GM12878 (cell line): Measurements from ENCODE around the gene C3orf20. TPM values are rescaled to one million over a fixed set of nuclear protein-coding genes. Genes with fewer than 3 reads are reported as not detected.

Experiments used
- ATAC-seq: fragments of 200-7000 bp; cut with Tn5 transposase; 3 replicates; pipeline ENCODE4 v1.9.1; 2020; ENCODE audit warnings: mild to moderate bottlenecking, moderate library complexity
- BruUV-seq: library from RNA; stranded (reverse); fragments of 400-500 nt; replicated peaks from 2 replicates; lab custom pipeline; 2021; lab: Mats Ljungman, UMichigan
- CTCF ChIA-PET: fragments of 300-600 bp; sonication (Branson Sonifier 250); formaldehyde crosslinking; extraction: SDS; loops from one replicate; lab custom pipeline; 2021; ENCODE audit warnings: inconsistent platforms; lab: Yijun Ruan, JAX
- POLR2A ChIA-PET: fragments of 350-600 bp; formaldehyde crosslinking; extraction: SDS; loops from one replicate; lab custom pipeline; 2021; ENCODE audit warnings: inconsistent platforms; lab: Charles Lee
- RAD21 ChIA-PET: fragments of 300-600 bp; sonication (Branson Sonifier 250); formaldehyde crosslinking; loops from one replicate; lab custom pipeline; 2023; ENCODE audit warnings: antibody characterized with exemption; ENCODE audit not compliant: unreplicated experiment; lab: Charles Lee
- SMC1A ChIA-PET: fragments of 300-600 bp; sonication (Branson Sonifier 250); formaldehyde crosslinking; loops from one replicate; lab custom pipeline; 2023; ENCODE audit not compliant: unreplicated experiment, uncharacterized antibody; lab: Charles Lee
- DNase-seq: peaks from one replicate; pipeline ENCODE4 v3.0.0-alpha.2; 2011; ENCODE audit warnings: low read depth, low spot score
- FAIRE-seq: peaks from 3 replicates; lab custom pipeline; 2011; peaks lifted over from hg19 to GRCh38; lab: Jason Lieb, UNC
- H2AFZ ChIP-seq: 2 replicates; pipeline ENCODE4 v1.6.0; 2011; ENCODE audit warnings: low read depth, low read length, control low read depth; ENCODE audit not compliant: control insufficient read depth
- H3K27ac ChIP-seq: 2 replicates; pipeline ENCODE4 v1.5.1; 2011; ENCODE audit warnings: control low read depth; ENCODE audit not compliant: control insufficient read depth, insufficient read depth
- H3K27me3 ChIP-seq, 2 experiments: replicated peaks in 1 of 2; 2 replicates each; pipeline versions ENCODE4 v1.6.0 to v1.6.1; 2011; ENCODE audit warnings: low read length in 1 of 2; ENCODE audit not compliant: control insufficient read depth in 2 of 2, insufficient read depth in 2 of 2
- H3K36me3 ChIP-seq, 2 experiments: 2 replicates each; pipeline ENCODE4 v1.5.1; 2011; ENCODE audit warnings: low read length in 1 of 2; ENCODE audit not compliant: control insufficient read depth in 2 of 2, insufficient read depth in 2 of 2
- H3K4me1 ChIP-seq: 2 replicates; pipeline ENCODE4 v1.6.1; 2011; ENCODE audit warnings: mild to moderate bottlenecking, low read length, moderate library complexity, mixed read lengths; ENCODE audit not compliant: control insufficient read depth, insufficient read depth
- H3K4me2 ChIP-seq: 2 replicates; pipeline ENCODE4 v1.6.0; 2011; ENCODE audit warnings: control low read depth; ENCODE audit not compliant: control insufficient read depth, insufficient read depth
- H3K4me3 ChIP-seq: fragments of 200-600 bp; sonication (generic); 2 replicates; pipeline ENCODE4 v1.5.1; 2016
- H3K79me2 ChIP-seq: 2 replicates; pipeline ENCODE4 v1.6.0; 2011; ENCODE audit warnings: low read length; ENCODE audit not compliant: control insufficient read depth, insufficient read depth
- H3K9ac ChIP-seq: 2 replicates; pipeline ENCODE4 v1.8.0; 2011; ENCODE audit warnings: low read length, control low read depth, mixed read lengths; ENCODE audit not compliant: control insufficient read depth, insufficient read depth
- H3K9me3 ChIP-seq: replicated peaks from 3 replicates; pipeline ENCODE4 v1.5.1; 2011; ENCODE audit warnings: mild to moderate bottlenecking, low read length; ENCODE audit not compliant: control insufficient read depth, insufficient read depth
- H4K20me1 ChIP-seq: 2 replicates; pipeline ENCODE4 v1.6.0; 2011; ENCODE audit not compliant: control insufficient read depth, insufficient read depth
- NFYB ChIP-seq: IDR thresholded peaks from 2 replicates; pipeline ENCODE4 v1.6.1; 2011; ENCODE audit warnings: low read depth, mild to moderate bottlenecking, low read length, improper control_type of control experiment, moderate library complexity; ENCODE audit not compliant: insufficient read depth
- SREBF1 ChIP-seq: IDR thresholded peaks from 2 replicates; pipeline ENCODE4 v1.6.1; 2012; ENCODE audit warnings: mild to moderate bottlenecking, low read length
- ZZZ3 ChIP-seq: IDR thresholded peaks from 2 replicates; pipeline ENCODE4 v1.6.1; 2011; ENCODE audit warnings: low read depth; ENCODE audit not compliant: control insufficient read depth, insufficient read length
- WGBS: methylation state at CpG from one replicate; pipeline ENCODE4 v1.1.6; 2016; ENCODE audit warnings: low lambda C conversion rate; ENCODE audit not compliant: insufficient replicate concordance, insufficient coverage; ENCODE audit errors: missing lambda C conversion rate; 5-methylcytosine and 5-hydroxymethylcytosine counted together
- in situ Hi-C: fragments of 300-500 bp; cut with MboI; formaldehyde crosslinking; loops from 9 replicates; pipeline ENCODE4 v1.14.3; 2018; ENCODE audit warnings: mixed read lengths
- intact Hi-C: fragments of 100-400 bp; cut with micrococcal nuclease; formaldehyde crosslinking; loops from one replicate; pipeline ENCODE4 v1.14.2; 2022; ENCODE audit not compliant: unreplicated experiment
- polyA plus RNA-seq, 11 experiments: library from polyadenylated mRNA; depleted of rRNA in 4 of 11; unstranded in 6 of 11; stranded (reverse) in 5 of 11; fragments of >200 nt; fragmentation: Nextera tagmentation in 4 of 11; fragmentation: Illumina TruSeq in 1 of 11; extraction: Ambion mirVana in 4 of 11; extraction: Trizol in 1 of 11; gene quantifications; 1 replicate in 1 of 11; 2 replicates in 10 of 11; pipeline versions ENCODE4 v1.2.1 to v1.2.3, GENCODE V29; 2011 to 2016; ENCODE audit warnings: inconsistent platforms in 2 of 11, missing spikeins in 2 of 11, low read depth in 1 of 11
- total RNA-seq, 4 experiments: library from RNA; depleted of rRNA in 3 of 4; stranded (reverse); fragments of >200 nt in 3 of 4; fragmentation: Illumina TruSeq in 1 of 4; extraction: Trizol in 1 of 4; gene quantifications; 2 replicates each; pipeline versions ENCODE4 v1.2.1 to v1.2.3, GENCODE V29; 2013 to 2021
- TF ChIP-seq, protein P1 (sequence below): IDR thresholded peaks from 2 replicates; pipeline ENCODE4 v1.6.1; 2011; ENCODE audit warnings: borderline replicate concordance, low read depth, mild to moderate bottlenecking, moderate library complexity, mixed read lengths, low read length; ENCODE audit not compliant: insufficient read depth; ENCODE audit errors: extremely low read length
- TF ChIP-seq, protein P2 (sequence below): IDR thresholded peaks from 2 replicates; pipeline ENCODE4 v1.6.1; 2011; ENCODE audit warnings: borderline replicate concordance, low read depth, mild to moderate bottlenecking, moderate library complexity, low read length; ENCODE audit not compliant: insufficient read depth, poor library complexity, severe bottlenecking

Gene C3orf20
- total and polyA plus RNA-seq, 10 of the 15 experiments (the other 5 are each of a cell fraction or from before 2014, with no cell fraction given): 0.05 to 2.9 (median 1.0) TPM

GRCh38 chr3:14788644-14789043, 113.7 kb downstream of the C3orf20 start:
- no peaks in the 10 kb centered on the region for H3K4me1 ChIP-seq
- CTCF ChIA-PET: interaction anchor here (0.8 to 7.1 kb wide), 6 partner anchors 8 to 133 kb away, joined by 3 to 53 read pairs (median 6); no protein-coding TSS in a partner anchor
- POLR2A ChIA-PET: no interaction called here
- H3K27me3 ChIP-seq: no peaks in the 10 kb centered on the region; a peak in 1 of 4 replicates
- H3K4me2 ChIP-seq: no peak overlapping the region
- RAD21 ChIA-PET: interaction anchor here (2.0 to 4.8 kb wide), 2 partner anchors 101 to 133 kb away, joined by 4 to 47 read pairs; no protein-coding TSS in a partner anchor
- in situ Hi-C loops (no loop called here), intact Hi-C loops (no loop called here)
- FAIRE-seq: no peak
- no peak overlapping the region for H3K27ac ChIP-seq
- peak; percentile 21; the same call in 1 of the 3 replicates for ATAC-seq
- BruUV-seq: no TSS peak
- DNase-seq: no peak
- no peaks in the 10 kb centered on the region for H3K36me3 ChIP-seq
- H2AFZ ChIP-seq: no peak overlapping the region
- no peaks in the 10 kb centered on the region for H4K20me1 ChIP-seq
- no peak overlapping the region for H3K4me3 ChIP-seq
- H3K9ac ChIP-seq: no peak overlapping the region
- H3K79me2 ChIP-seq: no peaks in the 10 kb centered on the region
- no peaks in the 10 kb centered on the region; the same call in 2 of the 3 replicates for H3K9me3 ChIP-seq
- 37% methylated on average over 7 of the region's 7 CpGs for WGBS
- TF ChIP-seq, protein P1, sequence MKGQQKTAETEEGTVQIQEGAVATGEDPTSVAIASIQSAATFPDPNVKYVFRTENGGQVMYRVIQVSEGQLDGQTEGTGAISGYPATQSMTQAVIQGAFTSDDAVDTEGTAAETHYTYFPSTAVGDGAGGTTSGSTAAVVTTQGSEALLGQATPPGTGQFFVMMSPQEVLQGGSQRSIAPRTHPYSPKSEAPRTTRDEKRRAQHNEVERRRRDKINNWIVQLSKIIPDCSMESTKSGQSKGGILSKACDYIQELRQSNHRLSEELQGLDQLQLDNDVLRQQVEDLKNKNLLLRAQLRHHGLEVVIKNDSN: peak; percentile 50
- TF ChIP-seq ZZZ3 (no peak), NFYB (peak; percentile 76)
- SMC1A ChIA-PET: interaction anchor here (0.6 to 1.0 kb wide), 2 partner anchors 112 to 133 kb away, joined by 3 to 4 read pairs; no protein-coding TSS in a partner anchor

- Histone ChIP-seq H2AFZ (no peak overlapping the region), H3K36me3 (no peaks in the 10 kb centered on the region), H3K27me3 (no peaks in the 10 kb centered on the region; a peak in 1 of 4 replicates), H3K4me3 (no peak overlapping the region)
- DNase-seq (no peak), ATAC-seq (no peak), FAIRE-seq (no peak)
- ChIA-PET CTCF (interaction anchor here (1.1 to 7.1 kb wide), 4 partner anchors 8 to 132 kb away, joined by 3 to 53 read pairs (median 11); no protein-coding TSS in a partner anchor), POLR2A (no interaction called here)
- intact Hi-C loops: no loop called here
- no TSS peak for BruUV-seq
- TF ChIP-seq, protein P2, sequence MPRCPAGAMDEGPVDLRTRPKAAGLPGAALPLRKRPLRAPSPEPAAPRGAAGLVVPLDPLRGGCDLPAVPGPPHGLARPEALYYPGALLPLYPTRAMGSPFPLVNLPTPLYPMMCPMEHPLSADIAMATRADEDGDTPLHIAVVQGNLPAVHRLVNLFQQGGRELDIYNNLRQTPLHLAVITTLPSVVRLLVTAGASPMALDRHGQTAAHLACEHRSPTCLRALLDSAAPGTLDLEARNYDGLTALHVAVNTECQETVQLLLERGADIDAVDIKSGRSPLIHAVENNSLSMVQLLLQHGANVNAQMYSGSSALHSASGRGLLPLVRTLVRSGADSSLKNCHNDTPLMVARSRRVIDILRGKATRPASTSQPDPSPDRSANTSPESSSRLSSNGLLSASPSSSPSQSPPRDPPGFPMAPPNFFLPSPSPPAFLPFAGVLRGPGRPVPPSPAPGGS: no peak
- TF ChIP-seq SREBF1: no peak
- TF ChIP-seq, all 136 proteins: peak for 0
- Histone ChIP-seq H3K9ac (no peak overlapping the region), H4K20me1 (no peaks in the 10 kb centered on the region), H3K27ac (no peak overlapping the region), H3K4me2 (no peak overlapping the region), H3K9me3 (no peaks in the 10 kb centered on the region; the same call in 2 of the 3 replicates), H3K79me2 (no peaks in the 10 kb centered on the region), H3K4me1 (no peaks in the 10 kb centered on the region)
- WGBS: 30% methylated on average over 5 of the region's 5 CpGs
- SMC1A ChIA-PET: interaction anchor here (0.6 to 1.0 kb wide), 2 partner anchors 132 to 134 kb away, joined by 3 to 4 read pairs; no protein-coding TSS in a partner anchor
- RAD21 ChIA-PET: interaction anchor here (2.0 to 4.8 kb wide), 2 partner anchors 100 to 132 kb away, joined by 4 to 47 read pairs; no protein-coding TSS in a partner anchor
- in situ Hi-C loops: no loop called here
Measured at GRCh38 chr3:14789221-14789620, 114.3 kb downstream of the C3orf20 start.
